Measurements from ENCODE around the gene ALDOC.
"Not testable (repeated sequence)": the region's sequence is repeated elsewhere in the genome, so short reads cannot be mapped to it uniquely, and the experiment has no call there.

ALDOC gene

GRCh38 chr17:28576758-28577465 lies at the start of gene ALDOC:
ALDOC (minus strand) TSS chr17:28576895; CDS start chr17:28575532, 1,363 bp downstream.
- peak; percentile 17 to 41 for DNase-seq

GRCh38 chr17:28624148-28624547 lies 47.5 kb upstream of the ALDOC start:
- DNase-seq: no peak

DNA sequence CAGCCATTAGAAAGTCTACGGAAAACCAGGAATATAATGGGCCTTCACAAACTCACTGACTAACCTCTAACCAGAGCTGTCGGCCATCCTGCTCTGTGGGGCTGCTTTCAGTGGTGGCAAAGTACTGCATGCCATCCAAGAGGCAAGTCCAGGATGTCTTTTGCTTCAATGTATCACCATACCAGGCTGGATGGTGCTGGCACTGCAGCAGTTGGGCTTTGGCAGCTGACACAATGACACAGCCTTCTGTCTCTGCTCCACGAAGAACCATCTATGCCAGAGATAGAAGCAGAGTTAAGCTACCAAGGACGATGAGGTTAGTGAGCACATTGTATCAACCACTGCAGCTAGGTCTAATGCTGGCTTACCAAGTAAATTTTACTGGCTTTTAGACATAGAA lies 47.0 kb upstream of the ALDOC start:
- no peak for DNase-seq

DNA sequence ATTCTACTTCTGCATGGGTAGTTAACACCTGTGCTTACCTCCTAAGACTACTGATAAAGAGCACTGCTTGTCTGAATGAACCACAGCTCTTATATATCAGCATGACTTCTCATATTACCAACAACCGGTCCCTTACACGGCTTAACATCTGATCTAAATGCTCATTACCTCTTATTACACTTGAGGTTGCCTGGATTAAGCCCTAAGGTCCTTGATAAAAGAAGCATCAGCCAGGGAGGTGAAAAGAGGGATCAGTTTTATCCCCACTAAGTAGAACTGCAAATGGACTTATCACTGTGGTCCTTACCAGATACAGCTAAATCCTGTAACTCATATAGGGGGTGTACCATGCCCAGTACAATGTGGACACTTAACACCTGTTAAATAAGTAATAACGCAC lies 45.5 kb upstream of the ALDOC start:
- DNase-seq: peak; percentile 95 to 99

DNA sequence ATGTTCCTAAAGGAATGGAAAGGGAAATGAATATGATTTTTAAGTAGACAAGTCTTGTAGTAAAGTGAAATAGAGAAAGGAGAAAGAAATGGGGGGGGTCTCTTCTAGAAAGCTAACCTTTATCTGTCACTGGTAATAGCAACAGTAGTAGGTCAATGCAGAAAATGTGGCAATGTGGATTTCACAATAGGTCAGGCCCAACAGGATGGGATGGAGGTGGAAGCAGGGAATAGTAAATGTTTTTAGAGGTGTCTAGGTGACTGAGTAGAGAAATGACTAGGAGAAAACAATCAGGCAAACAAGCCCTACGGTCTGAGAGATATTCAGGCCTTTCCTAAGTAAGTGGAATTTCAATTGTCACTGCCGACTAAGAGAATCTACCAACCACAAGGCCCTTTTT lies 43.3 kb upstream of the ALDOC start:
- no peak for DNase-seq

DNA sequence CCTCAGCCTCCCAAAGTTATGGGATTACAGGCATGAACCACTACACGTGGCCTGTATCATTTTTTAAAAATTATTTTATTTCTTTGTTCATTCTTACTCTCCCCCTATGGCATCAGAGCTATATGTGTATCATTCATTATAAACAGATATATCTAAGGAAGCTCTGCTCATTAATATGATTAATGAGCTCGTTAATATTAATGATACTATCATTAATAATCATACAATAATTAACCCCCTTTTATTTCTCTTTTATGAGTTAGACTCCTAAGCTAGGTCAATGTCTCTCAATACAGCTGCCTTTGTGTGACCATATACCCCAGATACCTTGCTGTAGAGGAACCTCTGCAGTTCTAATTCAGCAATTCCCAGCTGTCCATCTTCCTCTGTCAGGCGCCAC lies 41.8 kb upstream of the ALDOC start:
- no peak for DNase-seq

DNA sequence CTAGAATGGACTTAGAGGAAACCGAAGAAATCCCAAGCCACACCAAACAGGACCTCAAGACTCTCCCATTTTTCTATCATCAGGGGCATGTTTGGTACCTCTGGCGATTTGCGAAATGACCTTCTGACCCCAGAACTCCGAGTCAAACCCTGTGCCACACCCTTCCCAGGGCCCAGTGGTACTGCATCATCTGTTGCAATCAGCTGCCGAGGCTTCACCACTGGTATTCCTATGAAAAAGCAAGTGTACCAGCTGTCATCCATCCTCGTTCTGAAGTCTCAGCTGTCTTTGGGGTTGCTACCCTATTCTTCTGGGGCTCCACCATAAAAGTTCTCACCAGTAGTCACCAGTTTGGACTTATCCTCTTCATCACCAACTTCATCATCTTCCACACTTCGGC lies 39.6 kb upstream of the ALDOC start:
- DNase-seq: no peak

DNA sequence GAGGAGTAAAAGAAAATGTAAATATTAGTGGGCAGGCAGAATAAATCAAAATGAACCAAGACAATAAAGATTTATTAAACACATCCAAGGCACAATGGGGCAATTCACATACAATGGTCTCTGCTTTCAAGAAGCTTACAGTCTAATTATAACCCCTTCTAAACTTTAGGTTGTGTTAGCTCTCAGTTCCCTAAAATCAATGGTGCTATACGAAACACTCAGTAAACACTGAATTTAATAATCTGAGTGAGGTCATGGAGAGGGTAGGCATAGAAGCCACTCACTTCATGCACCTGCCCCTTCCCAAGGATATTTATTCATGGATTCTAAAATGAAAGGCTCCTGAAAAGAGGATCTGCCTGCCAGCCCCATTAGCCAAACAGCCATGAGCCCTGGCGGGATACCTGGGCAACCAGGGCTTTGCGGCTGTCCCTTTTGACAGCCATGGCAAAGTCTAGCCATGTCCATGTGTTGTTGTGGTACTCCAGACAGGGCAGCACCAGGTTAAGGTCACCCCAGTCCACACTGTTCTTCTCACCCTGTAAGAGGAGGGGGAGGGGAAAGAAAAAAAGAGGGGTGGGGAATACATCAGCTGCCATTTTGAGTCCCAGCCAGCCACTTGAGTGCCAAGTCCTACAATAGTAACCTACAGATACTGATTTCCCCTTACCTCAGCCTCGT lies 38.7 kb upstream of the ALDOC start:
- DNase-seq: no peak

DNA sequence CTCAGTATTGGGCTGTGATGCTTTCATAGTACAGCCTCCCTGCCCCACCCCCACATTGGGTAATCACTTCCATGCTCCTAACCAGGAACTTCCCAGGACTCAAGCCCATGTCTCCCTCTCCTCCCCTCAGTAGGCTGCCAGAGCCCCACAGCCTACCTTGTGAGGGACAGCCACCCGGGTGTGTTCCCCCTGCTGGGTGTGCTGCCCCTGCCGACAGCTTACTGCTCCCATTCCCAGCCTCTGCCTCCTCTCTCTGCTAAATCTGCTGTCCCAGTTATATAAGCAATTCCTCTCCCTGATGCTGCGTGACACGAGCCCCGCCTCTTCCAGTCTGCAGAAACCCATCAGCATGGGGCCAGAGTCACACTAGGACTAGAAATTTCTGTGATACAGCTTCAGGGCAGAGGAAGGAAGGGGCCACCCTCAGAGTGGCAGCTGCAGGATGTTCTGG lies 37.3 kb upstream of the ALDOC start, which contains the start of gene RSKR:
Gene RSKR (minus strand): TSS at position 255 of the 451 bp plus-strand sequence. CDS start 24 bp downstream, at position 231.
- DNase-seq: no peak

DNA sequence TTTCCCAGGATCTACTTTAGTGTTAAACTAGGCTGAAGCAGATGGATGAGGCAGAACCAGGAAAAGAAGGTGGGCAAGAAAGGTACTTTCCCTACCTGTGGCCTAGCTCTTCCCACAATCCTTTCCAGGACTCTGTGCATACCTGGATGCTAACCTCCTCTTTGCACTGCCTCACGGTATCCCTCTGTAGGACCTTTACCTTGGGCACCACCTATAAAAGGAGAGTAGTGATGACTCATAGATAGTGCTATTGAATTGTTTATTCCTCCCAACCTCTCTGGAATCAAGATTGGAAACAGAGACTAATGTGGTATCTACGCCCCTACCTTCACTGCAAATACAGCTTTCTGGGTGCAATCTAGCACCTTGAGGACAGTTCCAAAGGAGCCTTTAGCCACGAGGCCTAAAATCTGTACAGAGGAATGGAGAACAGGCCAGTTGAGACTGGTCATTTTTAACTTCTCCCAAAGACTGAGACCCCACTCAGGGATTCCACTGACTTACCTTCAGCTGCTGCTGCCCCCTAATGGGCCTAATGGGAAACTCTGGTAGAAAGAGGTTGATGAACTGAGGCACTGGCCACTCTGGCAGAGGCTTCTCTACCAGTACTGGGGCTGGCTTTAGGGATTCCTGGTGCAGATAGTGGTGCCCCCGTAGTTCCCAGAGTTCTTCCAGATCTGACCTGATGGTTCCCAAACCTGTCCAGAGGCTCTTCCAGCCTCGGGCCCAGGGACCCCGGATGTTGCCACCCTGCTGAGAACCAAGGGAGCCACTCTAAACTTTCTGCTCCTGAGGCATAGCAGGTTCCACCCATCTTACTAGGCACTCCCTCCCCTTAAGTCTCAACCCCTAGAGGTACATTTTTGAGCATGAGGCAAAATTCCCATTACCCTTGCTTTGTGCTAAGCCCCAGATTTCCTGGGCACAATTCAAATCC lies 36.5 kb upstream of the ALDOC start:
- DNase-seq: peak; percentile 14 to 66

- DNase-seq: no peak
These were observed 35.8 kb upstream of the ALDOC start for GRCh38 chr17:28612531-28612930.

- DNase-seq: no peak
These were observed 33.7 kb upstream of the ALDOC start for GRCh38 chr17:28610376-28610775.

DNA sequence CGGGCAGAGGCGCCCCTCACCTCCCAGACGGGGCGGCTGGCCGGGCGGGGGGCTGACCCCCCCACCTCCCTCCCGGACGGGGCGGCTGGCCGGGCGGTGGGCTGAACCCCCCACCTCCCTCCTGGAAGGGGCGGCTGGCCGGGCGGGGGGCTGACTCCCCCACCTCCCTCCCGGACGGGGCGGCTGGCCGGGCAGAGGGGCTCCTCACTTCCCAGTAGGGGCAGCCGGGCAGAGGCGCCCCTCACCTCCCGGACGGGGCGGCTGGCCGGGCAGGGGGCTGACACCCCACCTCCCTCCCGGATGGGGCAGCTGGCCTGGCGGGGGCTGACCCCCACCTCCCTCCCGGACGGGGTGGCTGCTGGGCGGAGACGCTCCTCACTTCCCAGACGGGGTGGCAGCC lies 27.3 kb upstream of the ALDOC start:
- DNase-seq: not testable (repeated sequence)

- peak; percentile 70 to 77 for DNase-seq
These were observed 22.9 kb upstream of the ALDOC start for GRCh38 chr17:28599311-28600184.

DNA sequence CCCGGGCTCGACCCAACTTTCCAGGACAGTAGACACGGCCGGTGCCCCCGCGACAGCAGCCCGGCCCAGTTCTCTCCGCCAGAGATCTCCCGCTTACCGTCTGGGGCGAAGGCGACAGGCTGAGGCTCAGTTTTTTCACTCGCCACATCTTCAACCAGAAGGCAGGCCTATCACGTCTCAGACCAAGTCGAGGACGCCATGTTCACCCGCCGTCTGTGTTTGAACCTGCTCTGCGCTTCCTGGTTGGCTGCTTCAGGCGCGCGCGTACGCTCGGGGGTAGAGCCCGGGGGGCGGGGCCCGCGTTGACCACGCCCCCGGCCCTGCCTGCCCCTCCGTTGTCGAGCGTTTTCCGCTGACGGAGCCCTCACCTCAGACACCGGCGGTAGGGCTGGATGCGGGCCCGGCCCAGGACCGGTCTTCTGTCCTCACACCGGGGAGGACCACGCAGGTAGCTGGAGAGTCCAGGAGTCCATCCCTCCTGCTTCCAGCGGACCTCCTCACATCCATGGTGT lies 22.2 kb upstream of the ALDOC start, which contains the start of gene SPAG5:
Gene SPAG5 (minus strand): TSS at position 227 of the 512 bp plus-strand sequence. CDS start 79 bp downstream, at position 148.
- peak; percentile 93 to 97 for DNase-seq

DNA sequence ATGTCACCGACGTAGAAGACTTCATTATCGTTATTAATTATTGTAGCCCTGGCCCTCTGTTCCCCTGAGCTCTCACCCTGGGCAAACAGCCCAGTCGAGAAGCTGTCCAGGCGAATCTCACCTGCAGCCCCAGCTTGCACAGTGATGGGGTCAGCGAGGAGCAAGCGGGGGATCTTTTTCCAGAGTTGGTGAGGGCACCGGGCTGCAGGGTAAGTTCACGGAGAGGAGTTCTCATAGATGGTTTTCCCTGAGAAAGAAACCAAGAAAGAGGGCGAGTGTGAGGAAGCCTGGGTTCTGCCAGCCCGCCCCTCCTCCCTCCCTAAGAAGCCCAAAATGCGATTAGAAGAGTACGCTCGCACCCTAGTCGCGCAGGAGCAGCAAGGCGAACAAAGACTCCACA lies 21.7 kb upstream of the ALDOC start:
- DNase-seq: no peak

DNA sequence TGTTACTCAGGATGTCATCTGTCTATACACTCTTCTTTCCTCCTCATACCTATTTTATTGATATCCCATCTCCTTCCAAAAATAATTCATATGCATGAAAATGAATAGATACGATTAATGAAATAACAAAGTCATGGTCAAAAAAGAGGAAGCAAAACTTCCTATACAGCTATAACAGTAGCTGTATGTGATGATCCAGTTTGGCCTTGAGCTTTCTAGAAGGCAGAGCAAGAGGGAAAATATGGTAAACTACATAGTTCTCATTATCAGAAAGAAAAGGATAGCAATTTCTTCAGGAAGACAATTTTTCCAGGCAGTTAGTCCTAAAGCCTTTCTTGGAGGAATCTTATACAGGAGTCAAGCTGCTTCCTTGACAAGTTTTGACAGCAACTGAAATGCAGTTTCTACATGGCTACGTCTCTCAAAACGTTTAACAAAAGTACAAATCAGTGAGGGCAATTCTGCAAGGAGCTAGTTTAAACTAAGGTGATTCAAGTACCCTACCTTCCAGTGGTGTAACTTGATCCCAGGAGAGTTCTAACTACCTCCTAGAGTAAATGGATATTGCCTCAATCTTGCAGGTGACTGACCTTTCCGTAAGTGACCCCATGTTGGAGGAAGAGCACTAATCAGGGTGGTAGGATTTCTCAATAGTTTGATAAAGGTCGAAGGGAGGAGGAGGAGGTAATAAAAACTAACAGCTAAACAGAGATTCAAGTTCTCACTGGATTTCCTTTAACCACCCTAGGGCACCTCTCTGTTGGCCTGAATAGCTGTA lies 21.1 kb upstream of the ALDOC start:
- DNase-seq: no peak

DNA sequence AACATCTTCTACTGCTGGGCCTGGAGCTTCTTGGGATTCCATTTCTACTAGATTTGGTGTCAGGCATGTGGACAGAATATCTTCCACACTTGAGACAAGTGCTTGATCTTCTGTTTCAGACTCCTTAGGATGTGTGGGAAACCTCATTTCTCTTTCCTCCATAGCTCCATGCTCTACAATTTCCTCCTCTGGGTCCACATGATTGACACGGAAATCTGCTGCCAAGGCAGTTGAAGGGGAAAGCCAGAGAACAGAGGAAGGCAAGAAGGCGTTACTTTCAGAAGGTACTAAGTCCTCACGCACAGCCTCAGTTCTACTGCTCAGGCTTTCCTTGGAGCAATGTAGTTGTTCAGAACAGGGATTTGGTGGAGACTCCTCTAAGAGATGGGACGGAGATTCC lies 15.6 kb upstream of the ALDOC start:
- DNase-seq: no peak

GRCh38 chr17:28585851-28586250 lies 9.2 kb upstream of the ALDOC start:
- DNase-seq: no peak

DNA sequence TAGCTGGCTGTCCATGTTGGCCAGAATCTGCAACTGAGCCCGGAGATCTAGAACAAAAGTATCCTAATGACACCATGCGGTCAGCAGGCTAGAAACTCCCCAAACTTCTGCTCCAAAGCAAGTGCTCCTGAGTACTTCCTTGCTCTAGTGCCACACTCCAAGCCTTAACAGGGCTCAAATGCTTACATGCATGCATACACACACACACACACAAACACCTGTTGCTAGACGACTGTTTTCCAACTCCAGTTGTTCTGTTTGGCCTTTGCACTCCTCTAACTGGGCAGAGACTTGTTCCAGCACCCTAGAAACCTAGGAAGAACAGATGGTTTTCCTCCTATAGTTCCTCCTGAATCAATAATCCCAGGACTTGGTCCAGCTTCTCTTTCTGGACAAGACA lies 7.7 kb upstream of the ALDOC start:
- DNase-seq: no peak

DNA sequence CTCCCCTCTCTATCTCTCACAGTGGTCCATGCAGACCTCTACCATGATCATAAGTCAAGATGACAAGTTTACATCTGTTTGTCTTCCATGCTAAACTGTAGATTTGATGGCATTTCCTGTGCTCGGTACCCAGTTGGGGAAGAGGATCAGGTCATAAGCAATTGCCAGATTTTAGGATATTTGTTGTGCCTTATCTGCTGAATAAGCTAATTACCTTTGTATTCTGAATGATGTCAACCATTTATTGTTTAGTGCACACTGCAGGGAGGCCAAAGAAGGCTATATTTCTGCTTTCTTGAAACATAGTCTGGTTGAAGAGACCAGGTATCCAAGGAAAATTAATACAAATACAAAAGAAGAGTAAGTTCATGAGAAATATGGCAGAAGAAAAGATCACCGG lies 5.8 kb upstream of the ALDOC start:
- no peak for DNase-seq

Measured in NCI-H524 (cell line).